Measurements from ENCODE around the gene SMIM31. TPM values are rescaled to one million over a fixed set of nuclear protein-coding genes. Genes with fewer than 3 reads are reported as not detected.

SMIM31 gene
- total RNA-seq, 8 experiments from 2014 or later, result 0.05 to 0.28 (median 0.13) TPM; not detected in 3

Other genes starting within 250 kb of the SMIM31 start
- 10 to 100 TPM in 6 of 8 experiments, not detected in 2; 10.2 to 62.4 (median 12.8) TPM for gene APELA, start 123.0 kb downstream of the SMIM31 start, total RNA-seq
- under 1 TPM in 4 of 8 experiments, not detected in 4; 0.23 to 0.76 (median 0.33) TPM for gene TRIM61, start 223.5 kb downstream of the SMIM31 start, total RNA-seq

All from motor neuron (in vitro differentiated cells).